ENCODE data around the gene ANKRD33B.

GRCh38 chr5:10627160-10627701 lies 63.4 kb downstream of the ANKRD33B start:
- TF ChIP-seq CTCF (IDR thresholded peaks at IDR 0.05) = no peak
- no peak for TF ChIP-seq POLR2A (IDR thresholded peaks at IDR 0.05)
